K562 (cell line): Measurements from ENCODE around the gene FBXL12. TPM values are rescaled to one million over a fixed set of nuclear protein-coding genes. Genes with fewer than 3 reads are reported as not detected.
A peak's percentile ranks its signal among the peaks of the same experiment; 100 is the strongest.

Source experiments
- AFF1 ChIP-seq, 2 experiments: fragments of 450-650 bp; IDR thresholded peaks; 2 replicates each; pipeline ENCODE4 v1.6.1; 2018; ENCODE audit warnings: mild to moderate bottlenecking in 2 of 2, low read depth in 1 of 2; ENCODE audit not compliant: partially characterized antibody in 2 of 2
- ARID3B ChIP-seq: fragments of 250-450 bp; sonication (Bioruptor Pico); IDR thresholded peaks from 2 replicates; pipeline ENCODE4 v1.4.0; 2020; ENCODE audit warnings: borderline replicate concordance
- ATF2 ChIP-seq: sonication (generic); formaldehyde crosslinking; IDR thresholded peaks from 2 replicates; pipeline ENCODE4 v1.8.1; 2022; ENCODE audit warnings: missing genetic modification reagents
- E2F5 ChIP-seq: sonication (generic); formaldehyde crosslinking; IDR thresholded peaks from 2 replicates; pipeline ENCODE4 v1.8.0; 2022; ENCODE audit warnings: mild to moderate bottlenecking, missing genetic modification reagents
- GMEB1 ChIP-seq: fragments of 250-450 bp; sonication (Bioruptor Pico); IDR thresholded peaks from 2 replicates; pipeline ENCODE4 v1.4.0; 2020; ENCODE audit warnings: mild to moderate bottlenecking
- GTF2E2 ChIP-seq: fragments of 200-800 bp; sonication (Bioruptor generic); IDR thresholded peaks from 2 replicates; pipeline ENCODE4 v1.6.1; 2016; ENCODE audit warnings: missing genetic modification characterization, missing compliant biosample characterization
- KAT2B ChIP-seq: IDR thresholded peaks from one replicate; pipeline ENCODE4 v1.6.1; 2012; ENCODE audit warnings: low read depth, mild to moderate bottlenecking, control low read depth, inconsistent platforms, low read length, moderate library complexity
- NCOA4 ChIP-seq: fragments of 450-650 bp; IDR thresholded peaks from 2 replicates; pipeline ENCODE4 v1.6.1; 2018; ENCODE audit warnings: mild to moderate bottlenecking; ENCODE audit not compliant: partially characterized antibody
- NUFIP1 ChIP-seq: fragments of 450-650 bp; IDR thresholded peaks from 2 replicates; pipeline ENCODE4 v1.6.1; 2018; ENCODE audit not compliant: partially characterized antibody
- POU5F1 ChIP-seq: fragments of 150-350 bp; IDR thresholded peaks from 2 replicates; pipeline ENCODE4 v1.6.1; 2014; ENCODE audit warnings: borderline replicate concordance, low read length, low read depth, mild to moderate bottlenecking; ENCODE audit not compliant: partially characterized antibody
- SRSF3 ChIP-seq: fragments of 200-400 bp; formaldehyde crosslinking; IDR thresholded peaks from 2 replicates; pipeline ENCODE4 v1.6.1; 2016; ENCODE audit warnings: mild to moderate bottlenecking, low read length, moderate library complexity; ENCODE audit not compliant: insufficient read depth
- TEAD1 ChIP-seq, 2 experiments: fragments of 450-650 bp in 1 of 2; sonication (generic) in 1 of 2; formaldehyde crosslinking; IDR thresholded peaks; 2 replicates each; pipeline versions ENCODE4 v1.4.0 to v1.8.0; 2020 to 2022; ENCODE audit warnings: mild to moderate bottlenecking in 2 of 2, missing genetic modification reagents in 1 of 2
- USF2 ChIP-seq: sonication (generic); formaldehyde crosslinking; IDR thresholded peaks from 2 replicates; pipeline ENCODE4 v1.5.0; 2020; ENCODE audit warnings: missing genetic modification reagents
- ZNF212 ChIP-seq: fragments of 450-650 bp; formaldehyde crosslinking; IDR thresholded peaks from 2 replicates; pipeline ENCODE4 v1.4.0; 2020; ENCODE audit warnings: mild to moderate bottlenecking
- ZNF347 ChIP-seq: fragments of 450-650 bp; formaldehyde crosslinking; IDR thresholded peaks from 2 replicates; pipeline ENCODE4 v1.4.0; 2020; ENCODE audit warnings: low read depth, mild to moderate bottlenecking, moderate library complexity
- polyA plus RNA-seq, 8 experiments: library from polyadenylated mRNA; depleted of rRNA in 4 of 8; stranded (reverse) in 5 of 8; unstranded in 3 of 8; fragments of >200 nt; fragmentation: Nextera tagmentation in 2 of 8; fragmentation: Illumina TruSeq in 1 of 8; extraction: Ambion mirVana in 2 of 8; extraction: Trizol in 1 of 8; gene quantifications; 2 replicates each; pipeline versions ENCODE4 v1.2.1 to v1.2.3, GENCODE V29; 2011 to 2014; ENCODE audit warnings: inconsistent platforms in 1 of 8, missing spikeins in 1 of 8
- total RNA-seq, 7 experiments: library from RNA; depleted of rRNA in 6 of 7; stranded (reverse); fragments of >200 nt in 6 of 7; fragmentation: Illumina TruSeq in 2 of 7; extraction: Trizol in 2 of 7; gene quantifications; 2 replicates each; pipeline versions ENCODE4 v1.2.1 to v1.2.3, GENCODE V29; 2011 to 2021; ENCODE audit warnings: low replicate concordance in 1 of 7

Gene FBXL12
- total and polyA plus RNA-seq, 9 of the 15 experiments (the other 6 are each of a cell fraction or from before 2014, with no cell fraction given): 2.7 to 40.5 (median 26.5) TPM

- TF ChIP-seq AFF1 (IDR thresholded peaks at IDR 0.05; ENCODE audit: low read depth in 1 of 2, partially characterized antibody in 2 of 2) (peak in 1 of 2 experiments; percentile 39), ZNF347 (CRISPR knock-in tag) (no peak), ZNF212 (no peak), E2F5 (CRISPR knock-in tag) (no peak), ARID3B (CRISPR knock-in tag) (no peak), TEAD1 (CRISPR knock-in tag; IDR thresholded peaks at IDR 0.05) (0 out of 4 replicates have a peak, but pooled peaks of 1 of the 2 experiments have one; percentile 46), GMEB1 (CRISPR knock-in tag) (no peak), GTF2E2 (tag) (no peak; the same call in 1 of the 2 replicates), NCOA4 (no peak), USF2 (CRISPR knock-in tag) (no peak), ATF2 (CRISPR knock-in tag) (no peak), NUFIP1 (no peak), KAT2B (no peak), POU5F1 (no peak), SRSF3 (no peak)
Measured at GRCh38 chr19:9818734-9819595, at the start of gene FBXL12 (continued).
